COLO668 (cell line): ENCODE data around the gene PRKCB.

Experiments
- DNase-seq: peaks from one replicate; lab custom pipeline; 2025; ENCODE audit not compliant: unreplicated experiment; lab: John Stamatoyannopoulos, UW

PRKCB gene

DNA sequence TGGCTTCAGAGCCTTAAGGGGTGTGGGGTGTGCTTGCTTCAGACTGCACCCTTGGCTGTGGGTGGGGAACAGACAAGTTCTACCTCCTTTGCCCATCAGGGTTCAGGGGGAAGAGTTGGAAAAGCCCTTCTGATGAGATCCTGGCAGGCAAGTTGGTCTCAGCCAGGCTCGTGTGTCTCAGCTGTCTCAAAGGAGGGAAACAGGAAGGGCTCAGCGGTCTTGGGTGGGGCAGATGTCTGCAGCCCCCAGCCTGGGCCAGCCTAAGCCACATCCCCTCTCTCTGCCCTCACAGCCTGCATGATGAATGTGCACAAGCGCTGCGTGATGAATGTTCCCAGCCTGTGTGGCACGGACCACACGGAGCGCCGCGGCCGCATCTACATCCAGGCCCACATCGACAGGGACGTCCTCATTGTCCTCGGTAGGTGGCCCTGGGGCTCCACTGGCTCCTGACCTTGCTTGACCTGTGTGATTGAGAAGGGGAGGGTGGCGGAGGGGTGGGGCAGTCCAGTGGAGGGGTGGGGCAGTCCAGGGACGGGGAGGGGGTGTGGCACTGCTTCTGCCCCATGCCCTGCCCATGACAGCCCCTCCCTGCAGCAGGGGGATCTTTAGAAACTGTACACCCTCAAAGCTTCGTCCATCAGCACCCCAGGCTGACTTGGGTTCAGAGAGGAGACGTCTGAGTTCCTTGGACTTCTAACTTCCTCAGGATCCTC is 199.5 kb downstream of the PRKCB start:
- no peak for DNase-seq

- no peak for DNase-seq
Observed at GRCh38 chr16:24036038-24036543, 200.3 kb downstream of the PRKCB start.

GRCh38 chr16:24036614-24037013 is 200.8 kb downstream of the PRKCB start:
- peak; percentile 14 for DNase-seq

- no peak for DNase-seq
Observed at GRCh38 chr16:24037335-24037734, 201.6 kb downstream of the PRKCB start.

GRCh38 chr16:24041834-24042631 is 206.2 kb downstream of the PRKCB start:
- peak; percentile 40 for DNase-seq

- DNase-seq, result no peak
Observed at GRCh38 chr16:24044467-24044866, 208.7 kb downstream of the PRKCB start.

DNA sequence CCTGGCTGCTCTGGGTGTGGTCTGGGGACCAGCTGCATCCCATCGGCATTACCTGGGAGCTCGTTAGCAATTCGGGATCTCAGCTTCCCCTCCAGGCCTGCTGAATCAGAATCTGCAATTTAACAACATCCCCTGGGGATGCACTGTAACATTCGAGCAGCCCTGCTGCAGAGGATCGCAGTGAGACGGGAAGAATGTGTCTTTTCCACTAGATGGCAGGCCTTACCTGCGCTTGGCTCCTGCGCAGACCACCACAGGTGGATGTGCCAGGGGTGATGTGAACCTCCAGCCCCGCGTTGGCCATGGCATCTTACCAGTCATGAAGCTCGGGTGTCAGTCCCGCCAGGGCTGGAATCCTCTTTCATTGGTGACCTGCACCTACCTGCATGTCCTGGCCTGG is 209.9 kb downstream of the PRKCB start:
- no peak for DNase-seq

- no peak for DNase-seq
Observed at GRCh38 chr16:24046442-24046841, 210.7 kb downstream of the PRKCB start.

DNA sequence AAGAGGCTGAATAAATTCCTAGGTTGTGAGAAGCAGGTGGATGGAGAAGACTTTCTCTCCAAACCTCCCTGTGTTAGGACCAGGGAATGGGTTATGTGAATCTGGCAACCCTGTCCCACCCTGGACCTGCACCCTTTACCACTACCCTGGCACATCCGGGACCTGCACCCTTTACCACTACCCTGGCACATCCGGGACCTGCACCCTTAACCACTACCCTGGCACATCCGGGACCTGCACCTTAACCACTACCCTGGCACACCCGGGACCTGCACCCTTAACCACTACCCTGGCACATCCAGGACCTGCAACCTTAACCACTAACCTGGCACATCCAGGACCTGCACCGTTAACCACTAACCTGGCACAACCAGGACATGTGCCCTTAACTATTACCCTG is 213.3 kb downstream of the PRKCB start:
- DNase-seq, result no peak

DNA sequence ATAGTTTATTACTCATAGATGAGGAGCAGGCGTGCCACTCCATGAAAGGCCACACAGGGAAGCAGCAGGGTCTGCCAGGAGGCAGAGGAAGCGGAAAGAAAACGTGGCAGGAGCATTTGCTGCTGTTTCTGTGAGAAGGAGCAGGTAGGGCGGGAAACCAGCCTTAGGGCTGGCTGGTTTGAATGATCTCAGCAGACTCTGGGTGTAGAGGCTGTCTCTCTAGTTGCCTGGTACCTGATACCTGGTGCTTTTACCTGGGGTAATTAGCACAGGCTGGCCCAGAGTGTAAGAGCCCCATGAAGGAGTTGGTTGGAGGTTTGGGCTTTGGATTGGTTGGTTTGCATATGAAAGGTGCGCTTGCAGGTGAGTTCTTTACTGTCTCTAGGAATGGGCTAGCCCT is 215.3 kb downstream of the PRKCB start:
- DNase-seq, result no peak

DNA sequence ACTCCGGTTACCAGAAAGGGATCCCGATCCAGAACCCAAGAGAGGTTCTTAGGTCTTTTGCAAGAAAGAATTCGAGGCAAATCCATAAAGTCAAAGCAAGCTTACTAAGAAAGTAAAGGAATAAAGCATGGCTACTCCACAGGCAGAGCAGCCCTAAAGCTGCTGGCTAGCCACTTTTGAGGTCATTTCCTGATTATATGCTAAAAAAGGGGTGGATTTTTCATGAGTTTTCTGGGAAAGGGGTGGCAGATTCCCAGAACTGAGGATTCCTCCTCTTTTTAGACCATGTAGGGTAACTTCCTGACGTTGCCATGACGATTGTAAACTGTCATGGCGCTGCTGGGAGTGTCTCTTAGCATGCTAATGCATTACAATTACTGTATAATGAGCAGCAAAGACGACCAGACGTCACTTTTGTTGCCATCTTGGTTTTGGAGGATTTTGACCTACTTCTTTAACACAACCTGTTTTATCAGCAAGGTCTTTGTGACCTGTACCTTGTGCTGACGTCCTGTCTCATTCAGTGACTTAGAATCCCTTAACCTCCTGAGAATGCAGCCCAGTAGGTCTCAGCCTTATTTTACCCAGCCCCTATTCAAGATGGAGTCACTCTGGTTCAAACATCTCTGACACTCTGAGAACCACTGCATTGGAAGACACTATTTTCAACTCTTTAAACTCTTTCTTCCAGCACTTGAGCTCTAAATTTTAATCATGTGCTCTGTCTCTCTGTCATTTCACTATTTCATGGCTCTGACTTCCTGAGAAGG is 216.7 kb downstream of the PRKCB start:
- DNase-seq, result no peak

DNA sequence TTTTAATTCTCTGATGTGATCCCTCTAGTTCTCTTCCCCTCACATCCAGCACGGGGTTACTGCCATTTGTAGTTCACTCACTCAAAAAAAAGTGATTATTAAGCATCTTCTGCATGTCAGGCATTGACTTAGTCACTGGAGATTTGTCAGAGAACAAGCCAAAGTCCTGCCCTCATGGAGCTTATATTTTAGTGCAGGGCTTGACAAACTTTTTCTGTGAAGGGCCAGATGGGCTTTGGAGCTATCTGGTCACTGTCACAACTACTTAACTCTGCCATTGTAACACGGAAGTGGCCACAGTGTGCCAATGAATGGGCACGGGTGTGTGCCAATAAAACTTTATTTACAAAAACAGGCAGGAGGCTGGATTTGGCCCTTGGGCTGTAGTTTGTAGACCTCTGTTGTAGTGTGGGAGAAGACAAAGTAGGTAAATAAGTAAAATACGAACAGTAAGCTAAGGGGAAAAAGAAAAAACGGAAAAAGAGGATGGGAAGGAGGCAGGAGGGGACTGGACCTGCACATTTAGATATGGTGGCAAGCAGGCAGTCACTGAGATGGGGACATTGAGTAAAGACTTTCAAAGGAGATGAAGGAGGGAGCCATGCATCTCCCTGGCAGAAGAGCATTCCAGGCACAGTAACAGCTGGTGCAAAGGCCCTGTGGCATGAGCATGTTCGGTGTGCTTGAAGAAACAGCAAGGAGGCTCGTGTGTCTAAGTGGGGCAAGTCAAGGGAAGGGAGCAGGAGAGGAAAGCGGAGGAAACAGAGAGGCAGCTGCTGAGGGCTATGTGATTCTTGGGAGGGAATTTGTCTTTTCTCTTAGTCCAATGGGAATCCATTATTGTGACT is 217.5 kb downstream of the PRKCB start:
- DNase-seq, result no peak

- no peak for DNase-seq
Observed at GRCh38 chr16:24054741-24055491, 219.1 kb downstream of the PRKCB start.

DNA sequence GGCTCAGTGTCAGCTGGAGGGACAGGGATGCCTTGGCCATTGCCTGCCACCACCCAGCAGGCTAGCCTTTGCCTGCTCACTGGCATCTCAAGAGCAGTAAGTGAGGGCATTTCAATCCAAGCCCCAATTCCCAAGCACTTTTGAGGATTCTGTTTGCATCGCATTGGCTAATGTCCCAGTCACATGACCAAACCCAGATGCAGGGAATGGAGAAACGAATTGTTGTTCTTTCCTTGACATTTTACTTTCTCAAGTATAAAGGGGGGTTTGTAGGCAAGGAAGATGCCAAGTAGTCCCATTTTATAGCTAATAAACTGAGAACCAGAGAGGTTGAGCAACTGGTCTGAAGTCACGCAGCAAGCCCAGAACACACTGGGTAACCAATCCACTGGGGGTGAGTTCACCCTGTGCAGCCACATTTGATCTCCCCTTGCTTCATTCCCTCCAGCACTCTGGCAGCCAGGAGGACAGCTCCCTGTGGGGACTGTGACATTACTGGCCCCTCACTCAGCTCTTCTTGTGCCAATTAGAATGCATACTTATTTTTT is 226.6 kb downstream of the PRKCB start:
- no peak for DNase-seq

- no peak for DNase-seq
Observed at GRCh38 chr16:24069036-24069590, 233.3 kb downstream of the PRKCB start.

DNA sequence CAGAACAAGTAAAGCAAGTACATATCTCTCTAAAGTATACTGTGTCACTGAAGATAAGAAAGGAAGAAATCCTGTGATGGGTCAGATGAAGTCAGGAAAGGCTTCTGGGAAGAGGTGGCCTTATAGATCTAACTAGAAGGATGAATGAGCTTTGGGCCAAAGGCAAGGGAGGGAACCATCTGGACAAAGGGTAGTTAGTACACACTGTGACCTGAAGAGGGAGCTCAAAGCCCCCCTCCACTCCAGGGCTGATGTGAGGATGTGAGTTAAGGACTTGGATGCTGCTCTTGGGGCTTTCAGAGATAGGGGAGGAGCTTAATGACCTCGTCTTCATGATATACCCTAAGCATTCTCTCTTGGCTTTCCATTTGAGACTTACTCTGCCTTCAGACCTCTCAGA is 235.1 kb downstream of the PRKCB start:
- peak; percentile 8 for DNase-seq

DNA sequence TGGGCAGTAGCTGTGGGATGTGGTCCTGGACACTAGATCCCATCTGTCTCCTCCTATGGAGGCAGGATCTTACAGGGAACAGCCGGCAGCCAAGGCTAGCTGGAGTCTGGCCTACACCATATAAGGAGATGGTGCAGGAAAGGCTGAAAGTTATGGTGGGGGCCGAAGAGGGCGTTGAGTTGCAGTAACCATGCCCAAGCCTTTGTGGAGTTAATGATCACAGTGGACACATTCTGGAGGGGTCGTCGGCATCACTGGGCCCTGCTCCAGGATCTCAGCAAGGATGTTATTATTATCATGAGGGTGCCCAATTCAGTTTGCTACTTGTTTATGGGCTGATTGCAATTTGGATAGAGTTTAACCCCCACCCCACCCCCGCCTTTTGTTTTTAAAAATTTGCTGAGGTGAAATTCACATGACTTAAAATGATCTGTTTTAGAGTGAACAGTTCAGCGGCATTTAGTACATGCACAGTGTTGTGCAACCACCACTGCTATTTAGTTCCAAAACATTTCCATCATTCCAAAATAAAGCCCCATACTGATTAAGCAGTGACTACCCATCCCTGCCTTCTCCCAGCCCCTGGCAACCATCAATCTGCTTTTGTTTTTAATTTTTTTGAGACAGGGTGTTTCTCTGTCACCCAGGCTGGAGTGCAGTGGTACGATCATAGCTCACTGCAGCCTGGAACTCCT is 236.0 kb downstream of the PRKCB start:
- DNase-seq, result no peak

GRCh38 chr16:24073321-24073720 is 237.5 kb downstream of the PRKCB start:
- DNase-seq, result no peak

DNA sequence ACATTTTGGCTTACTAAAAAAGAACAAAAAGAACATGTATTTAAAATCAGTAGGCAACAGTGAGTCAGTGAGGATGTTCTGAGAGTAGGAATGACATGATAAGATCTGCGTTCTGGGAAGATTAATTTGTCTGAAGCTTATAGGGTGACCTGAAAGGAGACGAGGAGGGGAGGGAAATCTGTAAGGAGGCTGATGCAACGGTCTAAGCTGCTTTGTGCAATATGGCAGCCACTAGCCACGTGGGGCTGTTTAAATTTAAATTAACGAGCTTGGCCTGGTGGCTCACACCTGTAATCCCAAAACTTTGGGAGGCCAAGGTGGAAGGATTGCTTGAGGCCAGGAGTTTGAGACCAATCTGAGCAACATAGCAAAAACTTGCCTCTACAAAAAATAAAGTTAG is 238.8 kb downstream of the PRKCB start:
- no peak for DNase-seq
